Nephron progenitor cell (in vitro differentiated cells): ENCODE measurements around the gene TGM2.

Experiments used
- DNase-seq: peaks from one replicate; pipeline ENCODE4 v3.0.0; 2021
- H3K27ac Mint-ChIP-seq: 2 replicates; pipeline ENCODE4 v1.8.0; 2021; ENCODE audit warnings: mild to moderate bottlenecking, moderate library complexity, mixed read lengths
- H3K27me3 Mint-ChIP-seq: 2 replicates; pipeline ENCODE4 v1.8.0; 2021; ENCODE audit warnings: mild to moderate bottlenecking, low read depth, mixed read lengths; ENCODE audit not compliant: poor library complexity
- H3K36me3 Mint-ChIP-seq: 2 replicates; pipeline ENCODE4 v1.8.0; 2021; ENCODE audit warnings: low read depth, mixed read lengths
- H3K4me1 Mint-ChIP-seq: 2 replicates; pipeline ENCODE4 v1.8.0; 2021; ENCODE audit warnings: mixed read lengths
- H3K4me3 Mint-ChIP-seq: 2 replicates; pipeline ENCODE4 v1.8.0; 2021; ENCODE audit warnings: mild to moderate bottlenecking, moderate library complexity, mixed read lengths
- H3K9me3 Mint-ChIP-seq: 2 replicates; pipeline ENCODE4 v1.8.0; 2021; ENCODE audit warnings: mild to moderate bottlenecking, moderate library complexity, mixed read lengths
- CTCF ChIP-seq: fragments of 200-600 bp; sonication (generic); IDR thresholded peaks from 2 replicates; pipeline ENCODE4 v1.5.0; 2021; ENCODE audit warnings: antibody characterized with exemption

TGM2 gene

DNA sequence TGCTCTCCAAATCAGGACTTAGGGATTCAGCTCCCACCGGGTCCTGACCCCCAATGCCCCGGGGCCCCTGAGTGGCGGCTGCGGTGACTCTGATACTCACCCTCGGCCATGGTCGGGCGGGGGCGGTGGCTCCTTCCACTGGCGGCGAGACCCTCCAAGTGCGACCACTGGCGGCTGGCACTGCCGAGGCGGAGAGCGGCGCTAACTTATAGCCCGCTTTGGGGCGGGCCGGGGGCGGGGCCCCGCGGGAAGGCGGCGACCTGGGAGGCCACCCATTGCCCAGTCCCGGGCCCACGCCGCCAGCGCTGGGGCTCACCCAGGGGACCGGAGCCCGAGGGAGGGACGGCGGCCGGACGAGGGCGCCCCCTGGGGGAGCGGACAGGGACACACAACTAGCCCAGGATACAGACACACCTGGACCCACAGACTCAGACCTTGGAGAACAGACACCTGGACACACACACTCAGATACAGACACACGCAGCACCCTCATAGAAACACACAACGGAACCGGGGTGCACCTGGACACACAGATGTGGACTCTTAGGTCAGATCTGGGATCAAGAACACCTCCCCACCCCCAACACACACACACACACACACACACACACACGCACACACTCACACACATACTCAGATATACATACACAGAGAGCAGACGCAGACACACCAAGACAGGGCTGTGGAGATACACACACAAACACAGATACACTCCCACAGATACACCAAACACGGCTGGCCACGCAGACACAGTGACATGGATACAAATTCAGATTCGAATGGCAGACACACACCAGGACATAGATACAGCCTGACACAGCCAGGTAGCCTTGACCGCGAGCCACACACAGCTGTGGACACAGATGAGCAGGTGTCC, at the start of gene TGM2:
Gene TGM2 (minus strand): TSS at position 182 of the 877 bp plus-strand sequence. CDS start 72 bp downstream, at position 110.
- Mint-ChIP-seq H3K4me3 (peak within 1 kb of the TSS; percentile 66), H3K27ac (no peak within 1 kb of the TSS), H3K36me3 (no peaks in the 10 kb centered on the region), H3K4me1 (peaks cover 15% of the 10 kb centered on the region), H3K9me3 (no peaks in the 10 kb centered on the region), H3K27me3 (peaks cover 19% of the 10 kb centered on the region)
- peak; percentile 84 for DNase-seq
- TF ChIP-seq CTCF: peak; percentile 76

DNA sequence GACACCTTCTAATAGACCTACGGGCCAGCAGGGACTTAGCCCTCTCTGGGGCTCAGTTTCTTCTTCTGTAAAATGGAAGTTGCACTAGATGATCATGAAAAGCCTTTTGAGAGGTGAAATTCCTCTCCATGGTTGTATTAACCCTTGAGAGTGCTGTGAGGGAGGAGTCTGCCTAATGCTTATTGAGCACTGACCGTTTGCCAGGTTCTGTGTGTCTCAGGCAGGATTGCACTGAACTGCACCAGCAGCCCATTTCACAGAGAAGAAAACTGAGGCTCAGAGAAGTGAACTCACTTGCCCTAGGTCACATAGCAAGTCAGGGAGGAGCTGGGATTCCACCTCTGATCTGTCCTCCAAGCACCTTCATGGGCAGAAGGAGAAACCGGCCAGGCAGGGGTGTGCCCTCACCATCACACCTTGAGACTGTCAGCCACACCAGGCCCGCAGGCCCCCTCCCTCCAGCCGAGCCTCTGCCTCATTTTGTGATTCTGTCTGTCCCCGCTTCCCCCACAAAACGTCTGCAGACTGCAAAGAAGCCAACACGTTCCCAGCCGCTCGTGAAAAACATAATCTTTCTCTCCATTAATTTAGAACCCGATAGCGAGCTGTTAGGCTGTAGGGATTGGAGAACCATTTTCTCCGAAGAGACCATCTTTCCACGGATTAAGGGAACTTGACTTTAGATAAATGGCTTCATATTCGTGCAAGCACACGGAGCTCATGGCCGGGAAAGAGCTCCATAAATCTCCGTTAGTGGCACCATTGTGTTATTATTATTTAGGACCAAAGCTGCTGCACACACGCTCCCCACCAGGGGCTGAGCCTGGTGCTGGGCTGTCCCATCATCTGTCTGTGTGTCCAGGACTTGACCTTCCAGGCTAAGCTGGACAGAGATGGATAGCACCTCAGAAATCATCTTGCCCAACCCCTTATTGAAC, 49.5 kb upstream of the TGM2 start:
- Mint-ChIP-seq H3K9me3 (no peaks in the 10 kb centered on the region), H3K4me1 (peaks cover 13% of the 10 kb centered on the region), H3K27me3 (peaks cover 38% of the 10 kb centered on the region), H3K36me3 (no peaks in the 10 kb centered on the region), H3K4me3 (no peak overlapping the region), H3K27ac (no peak overlapping the region)
- no peak for TF ChIP-seq CTCF
- no peak for DNase-seq

DNA sequence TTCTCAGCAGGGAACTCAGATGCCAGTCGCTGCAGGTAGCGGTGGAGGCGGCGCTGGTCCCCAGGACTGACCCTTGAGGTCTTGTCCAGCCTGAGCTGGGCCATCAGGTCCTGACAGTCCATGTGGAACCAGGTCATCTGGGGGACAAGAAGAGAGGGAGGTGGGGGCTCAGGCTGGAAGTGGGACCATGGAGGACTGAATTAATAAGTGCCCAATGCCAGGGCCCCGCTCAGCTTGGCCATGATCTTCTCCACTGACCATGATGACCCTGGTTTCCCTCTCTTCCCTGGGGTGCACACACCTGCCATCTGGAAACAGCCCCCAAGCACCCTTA, 48.5 kb upstream of the TGM2 start:
- H3K27me3 Mint-ChIP-seq: peaks cover 40% of the 10 kb centered on the region
- no peak for DNase-seq
- peak overlapping the region; percentile 32 for H3K27ac Mint-ChIP-seq
- no peaks in the 10 kb centered on the region for H3K36me3 Mint-ChIP-seq
- H3K4me3 Mint-ChIP-seq: no peak overlapping the region
- H3K4me1 Mint-ChIP-seq: peaks cover 13% of the 10 kb centered on the region
- TF ChIP-seq CTCF: no peak
- no peaks in the 10 kb centered on the region for H3K9me3 Mint-ChIP-seq

DNA sequence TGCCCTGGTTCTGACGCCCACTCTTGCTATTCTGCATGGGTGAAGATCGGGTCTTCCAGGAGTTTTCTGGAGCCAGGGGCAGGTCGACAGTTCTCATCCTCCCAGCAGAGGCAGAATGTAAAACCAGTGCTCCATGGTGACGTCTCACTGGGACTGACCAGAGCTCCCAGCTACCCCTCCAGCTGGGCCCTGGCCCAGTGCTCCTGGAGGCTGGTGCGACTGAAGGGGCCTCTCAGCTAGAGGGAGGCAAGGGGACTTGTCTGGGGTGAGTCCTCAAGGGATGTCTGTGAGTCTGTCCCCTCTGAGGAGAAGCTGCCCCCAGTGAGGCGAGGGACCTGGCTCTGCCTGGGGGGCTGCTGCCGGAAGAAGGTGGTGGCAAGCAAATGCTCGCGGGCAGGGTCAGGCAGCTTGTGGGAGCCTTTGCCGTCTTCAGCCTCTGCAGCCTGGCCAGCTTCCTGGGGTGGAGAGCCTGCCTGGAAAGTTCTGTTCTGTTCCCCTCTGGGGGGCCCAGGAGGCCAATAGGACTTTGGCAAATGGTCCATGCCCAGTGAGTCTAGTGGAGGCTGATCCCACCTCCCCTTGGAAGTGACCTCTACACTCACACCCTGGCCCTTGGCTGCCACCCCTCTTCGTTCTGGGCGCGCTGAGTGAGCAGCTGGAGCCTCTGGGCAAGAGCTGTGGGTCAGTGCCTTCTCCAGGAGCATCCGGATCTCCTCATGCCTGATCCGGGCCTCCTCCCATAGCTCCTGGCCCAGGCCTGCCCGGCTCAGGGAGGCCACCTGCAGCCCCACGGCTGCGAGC, 47.9 kb upstream of the TGM2 start:
- Mint-ChIP-seq H3K4me3 (no peak overlapping the region), H3K9me3 (no peaks in the 10 kb centered on the region), H3K36me3 (no peaks in the 10 kb centered on the region), H3K27ac (no peak overlapping the region), H3K4me1 (peaks cover 9% of the 10 kb centered on the region), H3K27me3 (peaks cover 40% of the 10 kb centered on the region)
- DNase-seq: no peak
- no peak for TF ChIP-seq CTCF

DNA sequence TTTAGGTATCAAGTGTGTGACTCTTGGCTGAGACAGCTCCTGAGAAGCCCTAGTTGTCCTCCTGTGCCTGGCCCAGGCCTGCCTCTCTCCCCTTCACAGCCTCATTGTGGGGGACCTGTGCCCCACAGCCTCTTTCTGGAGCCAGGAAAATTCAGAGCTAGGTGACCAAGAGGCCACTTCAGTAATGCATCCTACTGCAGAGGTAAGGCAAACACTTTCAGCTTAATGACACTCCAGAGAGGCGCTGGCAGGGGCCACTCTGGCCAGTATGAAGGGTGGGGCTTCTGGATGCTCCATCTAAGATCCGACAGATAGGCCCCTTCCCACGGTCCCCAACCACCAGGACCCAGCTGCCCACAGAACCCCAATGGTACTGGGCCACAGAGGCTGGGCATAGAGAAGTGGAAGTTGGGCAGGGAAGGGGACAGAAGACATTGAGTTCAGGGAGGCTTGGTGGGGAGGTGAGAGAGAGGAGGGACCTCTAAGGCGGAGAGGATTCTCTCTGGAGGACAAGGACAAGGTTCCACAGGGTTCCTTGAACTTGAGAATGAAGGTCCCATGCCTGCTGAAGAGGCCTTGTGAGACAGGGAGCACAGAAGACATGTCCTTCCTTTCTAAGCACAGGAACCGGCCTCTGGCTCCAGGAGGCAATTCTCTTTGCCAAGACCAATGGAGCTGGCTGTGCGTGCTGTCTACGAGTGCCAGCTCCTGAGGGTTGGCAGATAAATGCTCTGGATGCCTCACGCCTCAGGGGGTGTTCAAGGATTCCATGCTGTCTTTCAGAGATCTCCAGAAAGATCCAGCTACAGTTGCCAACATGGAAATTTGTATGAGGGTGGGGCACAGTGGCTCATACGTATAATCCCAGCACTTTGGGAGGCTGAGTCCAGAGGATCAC, 46.4 kb upstream of the TGM2 start:
- DNase-seq: no peak
- Mint-ChIP-seq H3K4me3 (no peak overlapping the region), H3K4me1 (peaks cover 5% of the 10 kb centered on the region), H3K27me3 (peaks cover 35% of the 10 kb centered on the region), H3K36me3 (no peaks in the 10 kb centered on the region), H3K9me3 (peaks cover 8% of the 10 kb centered on the region), H3K27ac (no peak overlapping the region)
- no peak for TF ChIP-seq CTCF
